MM.1S (cell line): ENCODE measurements around the gene ASGR1.

Experiments
- DNase-seq: peaks from one replicate; pipeline ENCODE4 v3.0.0-alpha.2; 2015
- H2AFZ ChIP-seq: fragments of 300-600 bp; sonication (generic); 2 replicates; pipeline ENCODE4 v1.6.0; 2016; ENCODE audit warnings: antibody characterized with exemption, low read length
- H3F3A ChIP-seq: fragments of 300-600 bp; sonication (generic); 2 replicates; pipeline ENCODE4 v1.6.1; 2016; ENCODE audit warnings: mild to moderate bottlenecking, antibody characterized with exemption, low read length, moderate library complexity, mixed read lengths; ENCODE audit not compliant: insufficient read depth
- H3K27ac ChIP-seq: fragments of 300-600 bp; sonication (generic); 2 replicates; pipeline ENCODE4 v1.5.1; 2016; ENCODE audit warnings: mild to moderate bottlenecking, low read length
- H3K27me3 ChIP-seq: fragments of 300-600 bp; sonication (generic); replicated peaks from 2 replicates; pipeline ENCODE4 v1.6.0; 2016; ENCODE audit warnings: low read length; ENCODE audit not compliant: insufficient read depth
- H3K36me3 ChIP-seq: fragments of 300-600 bp; sonication (generic); replicated peaks from 2 replicates; pipeline ENCODE4 v1.6.1; 2016; ENCODE audit warnings: mild to moderate bottlenecking, low read length, mixed read lengths; ENCODE audit not compliant: insufficient read depth
- H3K4me1 ChIP-seq: fragments of 300-600 bp; sonication (generic); 2 replicates; pipeline ENCODE4 v1.6.1; 2016; ENCODE audit warnings: low read length, mixed read lengths
- H3K4me2 ChIP-seq: fragments of 300-600 bp; sonication (generic); 2 replicates; pipeline ENCODE4 v1.6.0; 2016; ENCODE audit warnings: low read depth, low read length
- H3K4me3 ChIP-seq: fragments of 300-600 bp; sonication (generic); 2 replicates; pipeline ENCODE4 v1.5.1; 2016; ENCODE audit warnings: low read length, mixed read lengths
- H3K79me2 ChIP-seq: fragments of 300-600 bp; sonication (generic); 2 replicates; pipeline ENCODE4 v1.6.1; 2016; ENCODE audit warnings: mixed run types, low read length, mixed read lengths
- H3K9ac ChIP-seq: fragments of 300-600 bp; sonication (generic); 2 replicates; pipeline ENCODE4 v1.6.1; 2016; ENCODE audit warnings: low read length, mixed read lengths
- H3K9me2 ChIP-seq: fragments of 300-600 bp; sonication (generic); replicated peaks from 2 replicates; pipeline ENCODE4 v1.6.1; 2016; ENCODE audit warnings: mild to moderate bottlenecking, low read length, mixed read lengths; ENCODE audit not compliant: insufficient read depth
- H3K9me3 ChIP-seq: fragments of 300-600 bp; sonication (generic); replicated peaks from 2 replicates; pipeline ENCODE4 v1.6.1; 2016; ENCODE audit warnings: mild to moderate bottlenecking, low read length, mixed read lengths; ENCODE audit not compliant: insufficient read depth
- H4K20me1 ChIP-seq: fragments of 300-600 bp; sonication (generic); 2 replicates; pipeline ENCODE4 v1.6.1; 2016; ENCODE audit warnings: mild to moderate bottlenecking, low read length, moderate library complexity, mixed read lengths; ENCODE audit not compliant: insufficient read depth
- EZH2 ChIP-seq: fragments of 300-600 bp; sonication (generic); optimal IDR thresholded peaks from 2 replicates; pipeline ENCODE3; 2017; ENCODE audit warnings: low read depth, mild to moderate bottlenecking, antibody characterized with exemption, low read length, mixed read lengths
- EZH2phosphoT487 ChIP-seq: fragments of 300-600 bp; sonication (generic); IDR thresholded peaks from 2 replicates; pipeline ENCODE4 v1.6.1; 2018; ENCODE audit warnings: antibody characterized with exemption, low read length
- TF ChIP-seq, protein P1 (sequence below): fragments of 300-600 bp; sonication (generic); IDR thresholded peaks from 2 replicates; pipeline ENCODE4 v1.5.1; 2016; ENCODE audit warnings: antibody characterized with exemption, low read length, mixed read lengths

The ASGR1 gene

DNA sequence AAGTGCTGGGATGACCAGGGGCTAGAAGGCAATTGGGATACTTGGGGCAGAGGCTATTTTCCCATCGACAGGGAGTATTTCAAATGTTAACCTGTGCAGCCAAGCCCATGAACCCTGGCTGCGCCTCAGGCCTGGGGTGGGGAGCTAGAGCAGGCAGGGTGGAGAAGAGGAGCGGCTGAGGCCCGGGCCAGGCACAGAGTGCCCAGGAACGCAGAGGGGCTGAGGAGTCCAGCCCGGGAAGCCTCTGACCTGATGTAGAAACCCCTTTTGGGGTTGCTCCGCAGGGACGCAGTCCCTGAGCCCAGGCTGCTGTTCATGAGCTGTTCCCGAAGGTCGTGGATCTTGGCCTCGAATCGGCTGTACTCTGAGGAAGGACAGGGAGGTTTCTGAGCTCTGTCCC is 16.8 kb upstream of the ASGR1 start:
- no peaks in the 10 kb centered on the region for H3K36me3 ChIP-seq
- H4K20me1 ChIP-seq = no peaks in the 10 kb centered on the region
- no peak overlapping the region for H2AFZ ChIP-seq
- TF ChIP-seq, protein P1, sequence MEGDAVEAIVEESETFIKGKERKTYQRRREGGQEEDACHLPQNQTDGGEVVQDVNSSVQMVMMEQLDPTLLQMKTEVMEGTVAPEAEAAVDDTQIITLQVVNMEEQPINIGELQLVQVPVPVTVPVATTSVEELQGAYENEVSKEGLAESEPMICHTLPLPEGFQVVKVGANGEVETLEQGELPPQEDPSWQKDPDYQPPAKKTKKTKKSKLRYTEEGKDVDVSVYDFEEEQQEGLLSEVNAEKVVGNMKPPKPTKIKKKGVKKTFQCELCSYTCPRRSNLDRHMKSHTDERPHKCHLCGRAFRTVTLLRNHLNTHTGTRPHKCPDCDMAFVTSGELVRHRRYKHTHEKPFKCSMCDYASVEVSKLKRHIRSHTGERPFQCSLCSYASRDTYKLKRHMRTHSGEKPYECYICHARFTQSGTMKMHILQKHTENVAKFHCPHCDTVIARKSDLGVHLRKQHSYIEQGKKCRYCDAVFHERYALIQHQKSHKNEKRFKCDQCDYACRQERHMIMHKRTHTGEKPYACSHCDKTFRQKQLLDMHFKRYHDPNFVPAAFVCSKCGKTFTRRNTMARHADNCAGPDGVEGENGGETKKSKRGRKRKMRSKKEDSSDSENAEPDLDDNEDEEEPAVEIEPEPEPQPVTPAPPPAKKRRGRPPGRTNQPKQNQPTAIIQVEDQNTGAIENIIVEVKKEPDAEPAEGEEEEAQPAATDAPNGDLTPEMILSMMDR = no peak
- no peak for TF ChIP-seq EZH2
- TF ChIP-seq EZH2phosphoT487 = no peak
- H3K4me3 ChIP-seq = no peak overlapping the region
- no peak for DNase-seq
- no peak overlapping the region for H3K27ac ChIP-seq
- H3K4me1 ChIP-seq = no peaks in the 10 kb centered on the region
- no peak overlapping the region for H3K4me2 ChIP-seq
- no peaks in the 10 kb centered on the region for H3K79me2 ChIP-seq
- H3K9me2 ChIP-seq = no peaks in the 10 kb centered on the region
- H3K9me3 ChIP-seq = no peaks in the 10 kb centered on the region
- no peaks in the 10 kb centered on the region for H3F3A ChIP-seq
- peaks cover 91% of the 10 kb centered on the region for H3K27me3 ChIP-seq
- H3K9ac ChIP-seq = no peak overlapping the region

DNA sequence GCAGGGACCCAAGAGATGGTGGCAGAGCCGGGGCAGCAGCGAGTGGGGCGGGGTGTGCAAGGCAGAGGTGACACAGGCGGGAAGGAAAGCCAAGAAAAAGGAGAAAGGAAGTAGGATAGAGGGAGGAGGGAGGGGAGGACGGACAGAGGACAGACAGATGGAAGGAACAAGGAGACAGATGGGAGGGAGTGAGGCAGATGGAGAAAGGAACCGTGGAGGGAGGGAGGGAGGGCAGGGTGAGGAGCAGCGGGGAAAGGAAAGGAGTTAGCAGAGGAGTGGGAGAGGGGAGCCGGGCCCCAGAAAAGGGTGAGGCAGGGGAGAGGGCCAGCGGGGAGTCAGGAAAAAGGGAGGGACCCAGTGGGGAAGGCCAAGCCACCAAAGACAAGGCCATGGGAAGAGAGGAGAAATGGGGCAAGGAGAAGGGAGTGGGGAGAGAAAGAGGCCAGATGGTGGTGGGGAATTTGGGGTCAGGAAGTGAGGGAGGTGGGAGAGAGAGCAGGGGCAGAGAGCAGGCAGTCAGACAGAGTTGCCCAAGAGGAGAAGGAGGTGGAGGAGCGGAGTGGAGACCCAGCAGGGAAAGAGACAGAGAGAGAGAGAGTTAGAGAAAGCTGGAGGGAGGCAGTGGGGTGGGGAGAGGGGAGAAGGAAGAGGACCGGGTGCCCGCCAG is 13.2 kb upstream of the ASGR1 start:
- Histone ChIP-seq H3K4me3 (no peak overlapping the region), H3K4me2 (no peak overlapping the region), H3K36me3 (no peaks in the 10 kb centered on the region), H3K9me3 (no peaks in the 10 kb centered on the region), H3K9ac (no peak overlapping the region), H4K20me1 (no peaks in the 10 kb centered on the region), H3K79me2 (no peaks in the 10 kb centered on the region), H3K27ac (no peak overlapping the region), H3K27me3 (peaks cover 72% of the 10 kb centered on the region), H2AFZ (no peak overlapping the region), H3F3A (no peaks in the 10 kb centered on the region), H3K9me2 (no peaks in the 10 kb centered on the region), H3K4me1 (no peaks in the 10 kb centered on the region)
- TF ChIP-seq, protein P1 = no peak
- TF ChIP-seq EZH2phosphoT487 (no peak), EZH2 (no peak)
- DNase-seq = no peak

DNA sequence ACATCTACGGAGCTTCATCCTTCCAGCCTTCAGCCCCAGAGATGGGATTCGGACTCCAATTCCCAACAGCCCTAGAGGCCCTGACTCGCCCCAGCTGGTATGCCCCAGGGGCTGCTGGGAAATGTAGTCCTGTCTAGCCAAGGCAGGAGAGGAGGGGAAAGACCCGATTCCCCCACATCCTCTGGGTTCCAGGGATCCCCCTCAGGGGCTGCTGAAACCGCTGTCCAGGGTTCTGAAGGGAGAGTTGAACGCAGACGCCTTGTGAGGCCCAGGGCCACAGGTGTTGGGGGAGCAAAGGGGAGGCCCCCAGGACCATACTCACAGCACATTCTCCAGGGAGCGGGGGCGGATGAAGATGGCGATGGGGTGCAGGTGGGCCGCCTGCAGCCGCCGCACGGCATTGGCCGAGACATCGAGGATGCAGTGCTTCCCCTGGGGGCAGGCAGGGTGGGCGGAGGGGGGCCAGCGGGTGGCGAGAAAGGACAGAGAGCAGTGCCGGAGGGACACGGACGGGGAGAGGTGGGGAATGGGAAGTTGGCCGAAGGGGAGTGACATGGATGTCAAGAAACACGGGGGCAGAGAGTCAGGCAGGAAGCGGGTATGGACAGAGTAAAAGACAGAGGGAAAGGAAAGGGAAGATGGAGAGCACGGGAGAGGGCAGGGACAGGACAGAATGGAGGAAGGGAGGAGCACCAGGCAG is 12.6 kb upstream of the ASGR1 start:
- H4K20me1 ChIP-seq = no peaks in the 10 kb centered on the region
- H3K79me2 ChIP-seq = no peaks in the 10 kb centered on the region
- no peak for TF ChIP-seq EZH2
- TF ChIP-seq, protein P1 = no peak
- no peak for TF ChIP-seq EZH2phosphoT487
- no peaks in the 10 kb centered on the region for H3K9me2 ChIP-seq
- H3K9me3 ChIP-seq = no peaks in the 10 kb centered on the region
- H3K27me3 ChIP-seq = peaks cover 67% of the 10 kb centered on the region
- H3K4me1 ChIP-seq = no peaks in the 10 kb centered on the region
- H2AFZ ChIP-seq = no peak overlapping the region
- no peak overlapping the region for H3K4me3 ChIP-seq
- no peaks in the 10 kb centered on the region for H3K36me3 ChIP-seq
- no peak overlapping the region for H3K4me2 ChIP-seq
- DNase-seq = peak; percentile 22
- H3K9ac ChIP-seq = no peak overlapping the region
- no peak overlapping the region for H3K27ac ChIP-seq
- H3F3A ChIP-seq = no peaks in the 10 kb centered on the region
